KMS-11 (cell line): Measurements from ENCODE around the gene NT5C1A.

Experiments
- H2AFZ ChIP-seq: fragments of 200-600 bp; sonication (generic); 2 replicates; pipeline ENCODE4 v1.6.1; 2016; ENCODE audit warnings: antibody characterized with exemption, mixed run types, low read depth
- H3K27ac ChIP-seq: fragments of 200-600 bp; sonication (generic); 2 replicates; pipeline ENCODE4 v1.6.1; 2016; ENCODE audit warnings: mild to moderate bottlenecking, mixed run types
- H3K27me3 ChIP-seq: fragments of 200-600 bp; sonication (generic); 2 replicates; pipeline ENCODE4 v1.6.1; 2017; ENCODE audit warnings: mild to moderate bottlenecking, low read depth, mixed run types, moderate library complexity; ENCODE audit not compliant: insufficient read depth
- H3K36me3 ChIP-seq: fragments of 200-600 bp; sonication (generic); 2 replicates; pipeline ENCODE4 v1.6.1; 2017; ENCODE audit warnings: mild to moderate bottlenecking, mixed run types; ENCODE audit not compliant: insufficient read depth
- H3K4me1 ChIP-seq: fragments of 200-600 bp; sonication (generic); 2 replicates; pipeline ENCODE4 v1.6.1; 2016; ENCODE audit warnings: mild to moderate bottlenecking, low read depth, mixed run types; ENCODE audit not compliant: poor library complexity, severe bottlenecking
- H3K4me2 ChIP-seq: fragments of 200-600 bp; sonication (generic); 2 replicates; pipeline ENCODE4 v1.7.0; 2016; ENCODE audit warnings: mild to moderate bottlenecking, mixed run types
- H3K4me3 ChIP-seq: fragments of 200-600 bp; sonication (generic); IDR thresholded peaks from 2 replicates; pipeline ENCODE4 v1.6.1; 2017; ENCODE audit warnings: low read depth, low read length, mixed read lengths; ENCODE audit not compliant: insufficient read depth
- H3K79me2 ChIP-seq: fragments of 200-600 bp; sonication (generic); 2 replicates; pipeline ENCODE4 v1.6.1; 2016; ENCODE audit warnings: low read depth, mixed run types; ENCODE audit not compliant: insufficient read depth
- H3K9ac ChIP-seq: fragments of 200-600 bp; sonication (generic); 2 replicates; pipeline ENCODE4 v1.6.1; 2016; ENCODE audit warnings: mild to moderate bottlenecking, mixed run types
- H4K20me1 ChIP-seq: fragments of 200-600 bp; sonication (generic); 2 replicates; pipeline ENCODE4 v1.6.1; 2016; ENCODE audit warnings: mild to moderate bottlenecking, mixed run types; ENCODE audit not compliant: insufficient read depth
- TF ChIP-seq, protein P1 (sequence below): fragments of 200-600 bp; sonication (generic); conservative IDR thresholded peaks from 2 replicates; pipeline ENCODE4 v1.6.1; 2017; ENCODE audit warnings: low read depth, mild to moderate bottlenecking, antibody characterized with exemption, low read length, moderate library complexity, mixed read lengths

NT5C1A gene

DNA sequence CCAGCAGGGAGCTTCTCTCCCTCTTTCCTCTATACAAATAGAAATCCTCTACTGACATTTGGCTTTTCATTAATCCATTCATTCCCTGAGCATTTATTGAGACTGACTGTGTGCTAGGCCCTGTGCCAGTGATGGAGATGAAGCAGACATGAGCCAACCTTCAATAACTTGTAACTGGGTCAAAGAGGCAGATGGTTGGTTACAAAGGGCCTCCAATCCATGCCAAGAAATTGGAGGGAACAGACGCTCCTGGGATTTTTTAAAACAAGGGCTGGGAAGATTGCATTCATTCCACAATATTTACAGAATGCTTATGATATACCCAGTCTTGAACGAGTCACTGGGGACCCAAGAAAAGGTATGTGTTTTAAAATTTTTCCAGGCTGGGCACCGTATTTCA is 13.2 kb upstream of the NT5C1A start:
- Histone ChIP-seq H3K27ac (no peak overlapping the region), H3K4me1 (no peaks in the 10 kb centered on the region), H2AFZ (no peak overlapping the region), H3K4me3 (no peak overlapping the region), H3K36me3 (no peaks in the 10 kb centered on the region), H3K4me2 (no peak overlapping the region), H3K9ac (no peak overlapping the region), H4K20me1 (no peaks in the 10 kb centered on the region), H3K27me3 (peaks cover 13% of the 10 kb centered on the region; the same call in 1 of the 2 replicates), H3K79me2 (no peaks in the 10 kb centered on the region)
- TF ChIP-seq, protein P1, sequence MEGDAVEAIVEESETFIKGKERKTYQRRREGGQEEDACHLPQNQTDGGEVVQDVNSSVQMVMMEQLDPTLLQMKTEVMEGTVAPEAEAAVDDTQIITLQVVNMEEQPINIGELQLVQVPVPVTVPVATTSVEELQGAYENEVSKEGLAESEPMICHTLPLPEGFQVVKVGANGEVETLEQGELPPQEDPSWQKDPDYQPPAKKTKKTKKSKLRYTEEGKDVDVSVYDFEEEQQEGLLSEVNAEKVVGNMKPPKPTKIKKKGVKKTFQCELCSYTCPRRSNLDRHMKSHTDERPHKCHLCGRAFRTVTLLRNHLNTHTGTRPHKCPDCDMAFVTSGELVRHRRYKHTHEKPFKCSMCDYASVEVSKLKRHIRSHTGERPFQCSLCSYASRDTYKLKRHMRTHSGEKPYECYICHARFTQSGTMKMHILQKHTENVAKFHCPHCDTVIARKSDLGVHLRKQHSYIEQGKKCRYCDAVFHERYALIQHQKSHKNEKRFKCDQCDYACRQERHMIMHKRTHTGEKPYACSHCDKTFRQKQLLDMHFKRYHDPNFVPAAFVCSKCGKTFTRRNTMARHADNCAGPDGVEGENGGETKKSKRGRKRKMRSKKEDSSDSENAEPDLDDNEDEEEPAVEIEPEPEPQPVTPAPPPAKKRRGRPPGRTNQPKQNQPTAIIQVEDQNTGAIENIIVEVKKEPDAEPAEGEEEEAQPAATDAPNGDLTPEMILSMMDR, result no peak

DNA sequence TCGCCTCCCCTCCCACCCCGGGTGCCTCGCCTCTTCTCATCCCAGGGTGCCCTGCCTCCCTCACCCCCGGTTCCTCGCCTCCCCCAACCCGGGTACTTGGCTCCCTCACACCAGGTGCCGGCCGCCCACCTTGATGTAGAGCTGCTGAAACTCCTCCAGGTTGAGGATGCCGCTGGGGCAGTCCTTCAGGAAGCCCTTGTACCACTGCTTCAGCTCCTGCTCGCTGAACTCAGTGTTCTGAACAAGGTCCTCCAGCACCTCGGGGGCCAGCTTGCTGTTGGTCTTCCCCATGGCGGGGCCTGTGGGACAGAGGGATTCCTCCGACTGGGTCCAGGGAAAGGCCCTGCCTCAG is 12.4 kb upstream of the NT5C1A start:
- Histone ChIP-seq H4K20me1 (no peaks in the 10 kb centered on the region), H3K27ac (no peak overlapping the region), H3K4me3 (no peak overlapping the region), H3K79me2 (no peaks in the 10 kb centered on the region), H3K36me3 (no peaks in the 10 kb centered on the region), H3K4me2 (no peak overlapping the region), H3K9ac (no peak overlapping the region), H3K27me3 (peaks cover 9% of the 10 kb centered on the region; the same call in 1 of the 2 replicates), H2AFZ (no peak overlapping the region), H3K4me1 (no peaks in the 10 kb centered on the region)
- TF ChIP-seq, protein P1, result no peak

GRCh38 chr1:39683591-39684312 is 11.8 kb upstream of the NT5C1A start:
- H3K79me2 ChIP-seq, result no peaks in the 10 kb centered on the region
- H3K27me3 ChIP-seq, result peaks cover 9% of the 10 kb centered on the region; the same call in 1 of the 2 replicates
- H3K9ac ChIP-seq, result no peak overlapping the region
- H3K4me3 ChIP-seq, result no peak overlapping the region
- no peak overlapping the region for H3K27ac ChIP-seq
- no peaks in the 10 kb centered on the region for H3K4me1 ChIP-seq
- H3K4me2 ChIP-seq, result no peak overlapping the region
- H3K36me3 ChIP-seq, result no peaks in the 10 kb centered on the region
- H2AFZ ChIP-seq, result no peak overlapping the region
- no peaks in the 10 kb centered on the region for H4K20me1 ChIP-seq
- TF ChIP-seq, protein P1, result no peak

DNA sequence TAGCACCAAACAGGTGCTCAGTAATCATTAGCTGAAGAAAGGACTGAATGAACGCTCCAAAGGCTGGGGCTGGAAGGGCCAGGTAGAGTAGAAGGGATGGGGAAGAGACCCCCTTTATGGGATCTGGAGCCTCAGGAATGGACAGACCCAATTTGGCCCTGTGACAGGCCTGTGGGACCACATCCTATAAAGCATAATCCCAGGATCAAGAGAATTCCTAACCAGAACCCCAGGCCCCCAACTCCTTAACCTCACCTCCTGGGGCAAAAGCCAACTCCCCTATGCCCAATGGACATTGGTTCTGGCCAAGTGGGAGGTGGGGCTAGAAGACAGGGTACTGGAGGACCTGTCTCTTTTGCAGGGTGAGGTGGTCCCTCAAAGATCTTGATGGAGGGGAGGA is 10.1 kb upstream of the NT5C1A start:
- Histone ChIP-seq H3K27ac (no peak overlapping the region), H3K4me3 (no peak overlapping the region), H3K27me3 (0 out of 2 replicates have a peak, but pooled peaks cover 2% of the 10 kb centered on the region)

More for the DNA sequence above, 10.1 kb upstream of the NT5C1A start:
- no peak overlapping the region for H3K4me2 ChIP-seq
- H3K9ac ChIP-seq, result no peak overlapping the region
- H3K36me3 ChIP-seq, result no peaks in the 10 kb centered on the region
- no peaks in the 10 kb centered on the region for H4K20me1 ChIP-seq
- TF ChIP-seq, protein P1, result no peak
- H3K79me2 ChIP-seq, result no peaks in the 10 kb centered on the region
- H2AFZ ChIP-seq, result no peak overlapping the region
- H3K4me1 ChIP-seq, result no peaks in the 10 kb centered on the region
